AG04450 (cell line): Measurements from ENCODE around the gene CYP2C9. TPM values are rescaled to one million over a fixed set of nuclear protein-coding genes. Genes with fewer than 3 reads are reported as not detected.

Experiments used
- CTCF ChIA-PET: fragments of 300-600, 350-600 bp; formaldehyde crosslinking; extraction: SDS; loops from one replicate; lab custom pipeline; 2022; ENCODE audit warnings: antibody characterized with exemption, inconsistent platforms; lab: Charles Lee
- POLR2A ChIA-PET: fragments of 350-600 bp; formaldehyde crosslinking; extraction: SDS; loops from one replicate; lab custom pipeline; 2021; ENCODE audit warnings: antibody characterized with exemption, inconsistent platforms; lab: Yijun Ruan, JAX
- DNase-seq: peaks from one replicate; pipeline ENCODE4 v3.0.0-alpha.2; 2011; ENCODE audit warnings: low read depth, low spot score
- H3K27ac ChIP-seq: one replicate; pipeline ENCODE4 v1.5.1; 2012; ENCODE audit warnings: low read depth, low read length, control low read depth
- H3K27me3 ChIP-seq: one replicate; pipeline ENCODE4 v1.6.0; 2012; ENCODE audit warnings: low read length; ENCODE audit not compliant: control insufficient read depth, insufficient read depth
- H3K4me3 ChIP-seq: 2 replicates; pipeline ENCODE4 v1.5.1; 2011; ENCODE audit warnings: mild to moderate bottlenecking, low read depth, low read length, control low read depth
- H3K9me3 ChIP-seq: 2 replicates; pipeline ENCODE4 v1.5.1; 2012; ENCODE audit warnings: low read length; ENCODE audit not compliant: control insufficient read depth, insufficient read depth
- polyA plus RNA-seq: library from polyadenylated mRNA; depleted of rRNA; stranded (reverse); fragments of >200 nt; gene quantifications from 2 replicates; pipeline ENCODE4 v1.2.3, GENCODE V29; 2011; rRNA removed
- small RNA-seq: library from RNA; depleted of rRNA; stranded (forward); fragments of <200 nt; gene quantifications from one replicate; pipeline ENCODE3, GENCODE V24; 2012; ENCODE audit warnings: low read depth; ENCODE audit not compliant: insufficient read length
- TF ChIP-seq, protein P1 (sequence below): IDR thresholded peaks from 2 replicates; pipeline ENCODE4 v1.5.1; 2011; ENCODE audit warnings: low read depth, low read length, control low read depth, inconsistent platforms

CYP2C9 gene
- polyA plus RNA-seq, 1 experiment: not detected

- DNase-seq: no peak
- Histone ChIP-seq H3K27ac (no peak overlapping the region), H3K9me3 (no peaks in the 10 kb centered on the region), H3K27me3 (no peaks in the 10 kb centered on the region), H3K4me3 (no peak overlapping the region)
- ChIA-PET CTCF (no interaction called here), POLR2A (no interaction called here)
- TF ChIP-seq, protein P1, sequence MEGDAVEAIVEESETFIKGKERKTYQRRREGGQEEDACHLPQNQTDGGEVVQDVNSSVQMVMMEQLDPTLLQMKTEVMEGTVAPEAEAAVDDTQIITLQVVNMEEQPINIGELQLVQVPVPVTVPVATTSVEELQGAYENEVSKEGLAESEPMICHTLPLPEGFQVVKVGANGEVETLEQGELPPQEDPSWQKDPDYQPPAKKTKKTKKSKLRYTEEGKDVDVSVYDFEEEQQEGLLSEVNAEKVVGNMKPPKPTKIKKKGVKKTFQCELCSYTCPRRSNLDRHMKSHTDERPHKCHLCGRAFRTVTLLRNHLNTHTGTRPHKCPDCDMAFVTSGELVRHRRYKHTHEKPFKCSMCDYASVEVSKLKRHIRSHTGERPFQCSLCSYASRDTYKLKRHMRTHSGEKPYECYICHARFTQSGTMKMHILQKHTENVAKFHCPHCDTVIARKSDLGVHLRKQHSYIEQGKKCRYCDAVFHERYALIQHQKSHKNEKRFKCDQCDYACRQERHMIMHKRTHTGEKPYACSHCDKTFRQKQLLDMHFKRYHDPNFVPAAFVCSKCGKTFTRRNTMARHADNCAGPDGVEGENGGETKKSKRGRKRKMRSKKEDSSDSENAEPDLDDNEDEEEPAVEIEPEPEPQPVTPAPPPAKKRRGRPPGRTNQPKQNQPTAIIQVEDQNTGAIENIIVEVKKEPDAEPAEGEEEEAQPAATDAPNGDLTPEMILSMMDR: no peak
Measured at GRCh38 chr10:95039281-95039680, 100.8 kb downstream of the CYP2C9 start.

Small RNA genes lying within 50 kb of the gene (small RNA-seq; reads per million reads assigned to genes)
- gene CYP2C60P: not detected

Other genes starting within 250 kb of the CYP2C9 start
- gene CYP2C19, start 176.0 kb upstream of the CYP2C9 start, polyA plus RNA-seq: not detected in 2 replicates
- 0.06 and 0.09 TPM in 2 replicates for gene CYP2C8, start 130.8 kb downstream of the CYP2C9 start, polyA plus RNA-seq